HEK293 (cell line): ENCODE results near the gene IPCEF1.

ENCODE experiments used
- CTCF ChIP-seq: fragments of 450-650 bp; formaldehyde crosslinking; IDR thresholded peaks from 2 replicates; pipeline ENCODE4 v1.5.1; 2016; ENCODE audit warnings: missing biosample characterization, missing genetic modification characterization
- HOXD13 ChIP-seq: sonication (generic); formaldehyde crosslinking; IDR thresholded peaks from 2 replicates; pipeline ENCODE4 v1.8.0; 2022; ENCODE audit warnings: missing genetic modification reagents, borderline replicate concordance
- ZNF274 ChIP-seq, 2 experiments: fragments of 200-500 bp in 1 of 2; fragments of 450-650 bp in 1 of 2; sonication (Bioruptor generic) in 1 of 2; formaldehyde crosslinking in 1 of 2; IDR thresholded peaks; 2 replicates each; pipeline versions ENCODE4 v1.5.1 to v1.6.1; 2014 to 2016; ENCODE audit warnings: borderline replicate concordance in 1 of 2, inconsistent platforms in 1 of 2, low read length in 1 of 2, missing biosample characterization in 1 of 2, missing genetic modification characterization in 1 of 2
- ZNF449 ChIP-seq: fragments of 450-650 bp; formaldehyde crosslinking; IDR thresholded peaks from 2 replicates; pipeline ENCODE4 v1.5.1; 2017; ENCODE audit warnings: missing biosample characterization, mild to moderate bottlenecking, missing genetic modification characterization, moderate library complexity
- ZNF639 ChIP-seq: fragments of 450-650 bp; formaldehyde crosslinking; IDR thresholded peaks from 2 replicates; pipeline ENCODE4 v1.5.1; 2016; ENCODE audit warnings: missing biosample characterization, missing genetic modification characterization

- TF ChIP-seq ZNF449 (tag by site-specific recombination) (no peak), CTCF (no peak), ZNF274 (IDR thresholded peaks at IDR 0.05; ENCODE audit: low read length) (no peak), ZNF274 (tag by site-specific recombination; IDR thresholded peaks at IDR 0.05; ENCODE audit: borderline replicate concordance) (no peak), HOXD13 (CRISPR knock-in tag) (no peak), ZNF639 (tag by site-specific recombination) (no peak)
Measured at GRCh38 chr6:154301086-154301625, 55.4 kb downstream of the IPCEF1 start.
